Measurements from ENCODE around the gene KCNAB3.
"Not testable (repeated sequence)": the region's sequence is repeated elsewhere in the genome, so short reads cannot be mapped to it uniquely, and the experiment has no call there.

The KCNAB3 gene

GRCh38 chr17:7929158-7930023, at the start of gene KCNAB3:
Gene KCNAB3, minus strand, starts transcription at chr17:7929856. Its CDS starts 421 bp downstream, at chr17:7929435.
- DNase-seq: no peak

GRCh38 chr17:7977805-7978204, 48.1 kb upstream of the KCNAB3 start:
- DNase-seq: no peak

- no peak for DNase-seq
Observed at GRCh38 chr17:7977039-7977438, 47.4 kb upstream of the KCNAB3 start.

GRCh38 chr17:7974638-7975131, 45.0 kb upstream of the KCNAB3 start:
- no peak for DNase-seq

- DNase-seq: no peak
Observed at GRCh38 chr17:7972131-7972785, 42.6 kb upstream of the KCNAB3 start.

- no peak for DNase-seq
Observed at GRCh38 chr17:7971651-7972050, 42.0 kb upstream of the KCNAB3 start.

- DNase-seq: peak; percentile 89
Observed at GRCh38 chr17:7969433-7969832, 39.8 kb upstream of the KCNAB3 start.

GRCh38 chr17:7967751-7968150, 38.1 kb upstream of the KCNAB3 start:
- no peak for DNase-seq

GRCh38 chr17:7961421-7961820, 31.8 kb upstream of the KCNAB3 start:
- no peak for DNase-seq

GRCh38 chr17:7959503-7960253, 30.0 kb upstream of the KCNAB3 start:
- DNase-seq: peak; percentile 14

GRCh38 chr17:7956228-7956965, 26.7 kb upstream of the KCNAB3 start:
- DNase-seq: no peak

- no peak for DNase-seq
Observed at GRCh38 chr17:7955414-7956227, 26.0 kb upstream of the KCNAB3 start.

- not testable (repeated sequence) for DNase-seq
Observed at GRCh38 chr17:7953266-7953665, 23.6 kb upstream of the KCNAB3 start.

GRCh38 chr17:7951143-7951792, 21.6 kb upstream of the KCNAB3 start:
- DNase-seq: no peak

- no peak for DNase-seq
Observed at GRCh38 chr17:7950578-7950977, 20.9 kb upstream of the KCNAB3 start.

- DNase-seq: no peak
Observed at GRCh38 chr17:7947651-7948050, 18.0 kb upstream of the KCNAB3 start.

- DNase-seq: no peak
Observed at GRCh38 chr17:7946441-7946840, 16.8 kb upstream of the KCNAB3 start.

GRCh38 chr17:7945651-7946050, 16.0 kb upstream of the KCNAB3 start:
- no peak for DNase-seq

GRCh38 chr17:7944326-7944725, 14.7 kb upstream of the KCNAB3 start:
- no peak for DNase-seq

- no peak for DNase-seq
Observed at GRCh38 chr17:7943291-7943690, 13.6 kb upstream of the KCNAB3 start.

- DNase-seq: no peak
Observed at GRCh38 chr17:7940743-7941142, 11.1 kb upstream of the KCNAB3 start.

All from suppressor macrophage treated with lipopolysaccharide for 4 hours (primary cell).